B cell (primary cell): ENCODE measurements around the gene NDUFA13. TPM values are rescaled to one million over a fixed set of nuclear protein-coding genes. Genes with fewer than 3 reads are reported as not detected.

Experiments
- ATAC-seq: fragments of 200-7000 bp; cut with Tn5 transposase; one replicate; pipeline ENCODE4 v1.10.0; 2021; ENCODE audit warnings: low read depth, mild to moderate bottlenecking, moderate number of reproducible peaks, moderate library complexity
- CTCF ChIA-PET: fragments of 350-600 bp; sonication (Branson Sonifier 250); formaldehyde crosslinking; loops from one replicate; lab custom pipeline; 2021; ENCODE audit warnings: antibody characterized with exemption, inconsistent platforms; lab: Charles Lee
- POLR2A ChIA-PET: fragments of 350-600 bp; sonication (Branson Sonifier 250); formaldehyde crosslinking; loops from one replicate; lab custom pipeline; 2021; ENCODE audit warnings: antibody characterized with exemption; lab: Charles Lee
- DNase-seq: peaks from one replicate; pipeline ENCODE4 v3.0.0; 2013
- H2AFZ ChIP-seq: 2 replicates; pipeline ENCODE4 v1.6.1; 2012; ENCODE audit warnings: mild to moderate bottlenecking, low read depth, low read length; ENCODE audit not compliant: insufficient read depth, poor library complexity, severe bottlenecking
- H3K27ac ChIP-seq, 2 donors: 1 replicate in 1 of 2; 2 replicates in 1 of 2; pipeline ENCODE4 v1.5.1; 2012 to 2013; ENCODE audit warnings: low read length in 2 of 2, mild to moderate bottlenecking in 2 of 2, moderate library complexity in 1 of 2
- H3K27me3 ChIP-seq, 4 experiments: fragments of 200-600 bp in 1 of 4; sonication (generic) in 1 of 4; replicated peaks in 1 of 4; 1 replicate in 2 of 4; 2 replicates in 2 of 4; pipeline versions ENCODE4 v1.6.1 to v1.7.0; 2013 to 2016; ENCODE audit warnings: low read length in 3 of 4, mild to moderate bottlenecking in 2 of 4, mixed read lengths in 1 of 4, moderate library complexity in 1 of 4; ENCODE audit not compliant: insufficient read depth in 4 of 4, control insufficient read depth in 3 of 4; ENCODE audit errors: control extremely low read depth in 1 of 4
- H3K36me3 ChIP-seq, 2 experiments: replicated peaks in 1 of 2; 1 replicate in 1 of 2; 2 replicates in 1 of 2; pipeline versions ENCODE4 v1.6.1 to v1.7.1; 2013; ENCODE audit warnings: low read length in 1 of 2; ENCODE audit not compliant: insufficient read depth in 2 of 2, control insufficient read depth in 1 of 2; ENCODE audit errors: control extremely low read depth in 1 of 2, extremely low read depth in 1 of 2
- H3K4me1 ChIP-seq, 2 donors: fragments of 200-600 bp in 1 of 2; sonication (generic) in 1 of 2; 1 replicate in 1 of 2; 2 replicates in 1 of 2; pipeline versions ENCODE4 v1.5.1 to v1.6.1; 2013 to 2017; ENCODE audit warnings: low read length in 2 of 2; ENCODE audit not compliant: control insufficient read depth in 2 of 2, insufficient read depth in 2 of 2
- H3K4me2 ChIP-seq: replicated peaks from 2 replicates; pipeline ENCODE3; 2012; ENCODE audit warnings: mild to moderate bottlenecking, low read depth, low read length; ENCODE audit not compliant: poor library complexity, severe bottlenecking
- H3K4me3 ChIP-seq, 5 experiments: fragments of 200-600 bp in 1 of 5; sonication (generic) in 1 of 5; 1 replicate in 3 of 5; 2 replicates in 2 of 5; pipeline versions ENCODE4 v1.5.1 to v1.7.0; 2011 to 2016; ENCODE audit warnings: low read length in 4 of 5, mild to moderate bottlenecking in 4 of 5, low read depth in 2 of 5, control low read depth in 1 of 5, moderate library complexity in 1 of 5; ENCODE audit not compliant: insufficient read depth in 1 of 5; ENCODE audit errors: control extremely low read depth in 1 of 5, extremely low read depth in 1 of 5
- H3K79me2 ChIP-seq: fragments of 200-600 bp; sonication (generic); one replicate; pipeline ENCODE4 v1.6.0; 2016; ENCODE audit warnings: low read length; ENCODE audit not compliant: control insufficient read depth, insufficient read depth
- H3K9ac ChIP-seq: fragments of 200-600 bp; sonication (generic); 2 replicates; pipeline ENCODE4 v1.6.1; 2017; ENCODE audit warnings: mild to moderate bottlenecking, low read length, moderate library complexity
- H3K9me3 ChIP-seq, 3 donors: one replicate each; pipeline versions ENCODE4 v1.6.1 to v1.7.1; 2013; ENCODE audit warnings: low read length in 2 of 3; ENCODE audit not compliant: control insufficient read depth in 2 of 3, insufficient read depth in 1 of 3; ENCODE audit errors: control extremely low read depth in 1 of 3
- H4K20me1 ChIP-seq: 2 replicates; pipeline ENCODE4 v1.6.0; 2012; ENCODE audit warnings: mild to moderate bottlenecking, low read length; ENCODE audit not compliant: insufficient read depth, control insufficient read depth, poor library complexity, severe bottlenecking
- H3K27ac Mint-ChIP-seq: one replicate; pipeline ENCODE4 v1.8.0; 2021; ENCODE audit warnings: mixed read lengths
- H3K27me3 Mint-ChIP-seq: one replicate; pipeline ENCODE4 v1.8.0; 2021; ENCODE audit warnings: mixed read lengths
- H3K4me1 Mint-ChIP-seq: one replicate; pipeline ENCODE4 v1.8.0; 2021; ENCODE audit warnings: mixed read lengths
- H3K4me3 Mint-ChIP-seq: one replicate; pipeline ENCODE4 v1.8.0; 2021; ENCODE audit warnings: mixed read lengths
- H3K9me3 Mint-ChIP-seq: one replicate; pipeline ENCODE4 v1.8.0; 2022; ENCODE audit warnings: mixed read lengths; ENCODE audit not compliant: insufficient read depth
- CTCF ChIP-seq: fragments of 200-600 bp; IDR thresholded peaks from one replicate; pipeline ENCODE4 v1.8.0; 2022; ENCODE audit warnings: antibody characterized with exemption, mild to moderate bottlenecking
- EZH2 ChIP-seq: IDR thresholded peaks from 2 replicates; pipeline ENCODE4 v1.6.1; 2012; ENCODE audit warnings: borderline replicate concordance, low read depth, mild to moderate bottlenecking, moderate library complexity, low read length; ENCODE audit not compliant: insufficient read depth, poor library complexity, severe bottlenecking
- WGBS: methylation state at CpG from one replicate; pipeline ENCODE4 v1.1.5; 2013; ENCODE audit warnings: missing lambda C conversion rate; ENCODE audit not compliant: insufficient coverage; 5-methylcytosine and 5-hydroxymethylcytosine counted together
- intact Hi-C: fragments of 100-400 bp; cut with micrococcal nuclease; formaldehyde crosslinking; loops from one replicate; pipeline ENCODE4 v1.10.0; 2022
- polyA plus RNA-seq: library from polyadenylated mRNA; depleted of rRNA; stranded (reverse); fragments of >200 nt; gene quantifications from 2 replicates; pipeline ENCODE4 v1.2.3, GENCODE V29; 2012
- total RNA-seq, 2 donors: library from RNA; stranded (reverse); fragments of 120-200 nt in 1 of 2; gene quantifications; 1 replicate in 1 of 2; 2 replicates in 1 of 2; pipeline versions ENCODE4 v1.2.3 to v1.2.4, GENCODE V29; 2013 to 2022

The NDUFA13 gene
- total and polyA plus RNA-seq, 2 donors (not counting 1 experiment from before 2014, with no cell fraction given), result 188 to 195 TPM

- POLR2A ChIA-PET, result no interaction called here
- Mint-ChIP-seq H3K4me1 (peaks cover 25% of the 10 kb centered on the region), H3K9me3 (no peaks in the 10 kb centered on the region), H3K4me3 (no peak overlapping the region), H3K27ac (no peak overlapping the region), H3K27me3 (no peaks in the 10 kb centered on the region)
- peaks cover 0 to 3% (median 0%) of the 10 kb centered on the region in 3 donors for H3K9me3 ChIP-seq
- H3K79me2 ChIP-seq, result peaks cover 41% of the 10 kb centered on the region
- H4K20me1 ChIP-seq, result peaks cover 37% of the 10 kb centered on the region
- no peak overlapping the region for H3K4me3 ChIP-seq
- CTCF ChIA-PET, result interaction anchor here (4.8 to 7.5 kb wide), 2 partner anchors 117 to 431 kb away, joined by 49 to 88 read pairs; partner anchors contain the start of gene GMIP
- ATAC-seq (no peak), DNase-seq (no peak)
- H3K4me1 ChIP-seq, result peaks cover 15 to 45% of the 10 kb centered on the region in 2 donors
- H3K4me2 ChIP-seq, result no peak overlapping the region
- no peak overlapping the region for H2AFZ ChIP-seq
- H3K27ac ChIP-seq, result no peak overlapping the region
- intact Hi-C loops, result no loop called here
- no peak for TF ChIP-seq CTCF
- no peak for TF ChIP-seq EZH2
- WGBS, result 96% methylated on average over 19 of the region's 27 CpGs
- H3K27me3 ChIP-seq, result no peaks in the 10 kb centered on the region
- no peak overlapping the region for H3K9ac ChIP-seq
- peaks cover 0 to 30% of the 10 kb centered on the region in 2 experiments for H3K36me3 ChIP-seq
Observed at GRCh38 chr19:19527674-19528625, 11.9 kb downstream of the NDUFA13 start.
